ENCODE data around the gene TOR2A. TPM values are rescaled to one million over a fixed set of nuclear protein-coding genes. Genes with fewer than 3 reads are reported as not detected.

The TOR2A gene
- total and polyA plus RNA-seq, 9 donors: 2.8 to 12.6 (median 9.9) TPM

DNA sequence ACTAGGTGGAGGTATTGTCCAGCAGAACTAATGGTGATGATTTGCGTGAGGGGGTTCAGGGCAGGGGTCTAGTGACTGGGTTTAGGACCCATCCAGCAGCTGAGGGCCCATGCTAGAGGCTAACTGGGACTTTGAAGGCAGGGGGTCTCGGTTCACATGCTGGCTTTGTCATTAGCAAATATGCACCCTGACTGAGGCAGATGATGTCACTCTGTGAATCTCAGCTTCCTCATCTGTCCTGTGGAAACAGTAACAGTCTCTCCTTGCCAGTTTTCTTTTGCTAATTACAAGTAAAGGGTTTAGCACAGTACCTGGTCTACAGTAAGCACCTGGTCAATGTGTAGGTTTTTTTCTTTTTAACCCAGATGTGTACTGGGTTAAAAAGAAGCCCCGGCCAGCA is 38.2 kb upstream of the TOR2A start:
- Histone ChIP-seq H3K9me3 (no peaks in the 10 kb centered on the region), H3K4me3 (no peak overlapping the region), H3K27me3 (no peaks in the 10 kb centered on the region), H3K36me3 (no peaks in the 10 kb centered on the region), H3K4me1 (ENCODE audit: insufficient read depth) (peaks cover 7% of the 10 kb centered on the region), H3K27ac (no peak overlapping the region)
- TF ChIP-seq, protein P1, sequence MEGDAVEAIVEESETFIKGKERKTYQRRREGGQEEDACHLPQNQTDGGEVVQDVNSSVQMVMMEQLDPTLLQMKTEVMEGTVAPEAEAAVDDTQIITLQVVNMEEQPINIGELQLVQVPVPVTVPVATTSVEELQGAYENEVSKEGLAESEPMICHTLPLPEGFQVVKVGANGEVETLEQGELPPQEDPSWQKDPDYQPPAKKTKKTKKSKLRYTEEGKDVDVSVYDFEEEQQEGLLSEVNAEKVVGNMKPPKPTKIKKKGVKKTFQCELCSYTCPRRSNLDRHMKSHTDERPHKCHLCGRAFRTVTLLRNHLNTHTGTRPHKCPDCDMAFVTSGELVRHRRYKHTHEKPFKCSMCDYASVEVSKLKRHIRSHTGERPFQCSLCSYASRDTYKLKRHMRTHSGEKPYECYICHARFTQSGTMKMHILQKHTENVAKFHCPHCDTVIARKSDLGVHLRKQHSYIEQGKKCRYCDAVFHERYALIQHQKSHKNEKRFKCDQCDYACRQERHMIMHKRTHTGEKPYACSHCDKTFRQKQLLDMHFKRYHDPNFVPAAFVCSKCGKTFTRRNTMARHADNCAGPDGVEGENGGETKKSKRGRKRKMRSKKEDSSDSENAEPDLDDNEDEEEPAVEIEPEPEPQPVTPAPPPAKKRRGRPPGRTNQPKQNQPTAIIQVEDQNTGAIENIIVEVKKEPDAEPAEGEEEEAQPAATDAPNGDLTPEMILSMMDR (IDR thresholded peaks at IDR 0.05): no peak
- TF ChIP-seq EP300 (IDR thresholded peaks at IDR 0.05) (no peak), POLR2A (IDR thresholded peaks at IDR 0.05) (no peak)
- intact Hi-C loops (cut with DNase I): no loop called here
- no peak for DNase-seq
- WGBS, 3 donors: 92 to 95% (median 92%) methylated on average over 3 of the region's 3 CpGs

DNA sequence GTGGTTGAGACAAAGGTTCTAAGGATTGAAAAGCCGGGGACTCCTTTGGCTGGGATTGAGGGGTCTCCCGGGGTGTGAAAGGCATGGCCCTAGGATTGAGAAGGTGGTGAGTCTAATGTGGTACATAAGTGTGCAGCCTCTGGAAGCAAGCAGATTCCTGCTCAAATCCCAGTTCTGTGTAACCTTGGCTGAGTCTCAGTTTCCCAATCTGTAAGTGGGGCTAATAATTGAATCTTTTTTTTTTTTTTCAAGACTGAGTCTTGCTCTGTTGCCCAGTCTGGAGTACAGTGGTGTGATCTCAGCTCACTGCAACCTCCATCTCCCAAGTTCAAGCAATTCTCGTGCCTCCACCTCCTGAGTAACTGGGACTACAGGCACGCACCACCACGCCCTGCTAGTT is 37.5 kb upstream of the TOR2A start:
- DNase-seq: no peak
- Histone ChIP-seq H3K36me3 (no peaks in the 10 kb centered on the region), H3K4me1 (ENCODE audit: insufficient read depth) (peaks cover 7% of the 10 kb centered on the region), H3K27me3 (no peaks in the 10 kb centered on the region), H3K9me3 (no peaks in the 10 kb centered on the region), H3K27ac (no peak overlapping the region), H3K4me3 (no peak overlapping the region)
- 93 to 94% (median 93%) methylated on average over 5 of the region's 5 CpGs for WGBS, 3 donors
- TF ChIP-seq POLR2A (IDR thresholded peaks at IDR 0.05): no peak
- TF ChIP-seq, protein P1 (IDR thresholded peaks at IDR 0.05): no peak
- no peak for TF ChIP-seq EP300 (IDR thresholded peaks at IDR 0.05)
- intact Hi-C loops (cut with DNase I): no loop called here

DNA sequence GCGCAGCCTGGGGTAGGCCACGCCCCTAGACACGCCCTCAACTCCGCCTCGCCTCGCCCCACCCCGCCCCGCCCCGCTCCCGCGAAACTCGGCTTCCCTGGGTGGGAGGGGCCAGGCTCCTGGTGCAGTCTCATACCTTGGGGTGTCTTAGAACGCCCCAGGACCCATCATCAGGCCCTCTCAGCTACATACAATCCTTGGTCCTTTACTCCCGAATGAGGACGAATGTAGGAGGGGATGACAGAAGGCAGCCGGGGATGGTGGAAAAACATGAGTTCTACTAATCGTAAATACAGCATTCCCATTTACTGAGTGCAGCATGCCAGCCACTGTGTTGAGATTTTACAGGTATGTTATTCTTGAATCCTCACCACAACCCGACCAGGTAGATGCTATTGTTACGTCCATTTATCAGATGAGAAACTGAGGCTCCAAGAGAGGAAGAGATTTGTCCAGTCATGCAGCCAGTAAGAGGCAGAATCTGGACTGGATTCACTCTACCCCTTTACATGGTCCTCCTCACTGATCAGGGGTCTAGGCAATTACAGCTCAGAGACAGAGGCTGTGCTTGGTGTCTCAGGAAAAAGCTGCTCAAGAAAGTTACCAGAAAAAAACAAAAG is 36.6 kb upstream of the TOR2A start:
- peaks cover 7% of the 10 kb centered on the region for H3K4me1 ChIP-seq (ENCODE audit: insufficient read depth)
- intact Hi-C loops (cut with DNase I): no loop called here
- no peak for DNase-seq
- peak overlapping the region in 1 of 2 donors; percentile 26 for H3K27ac ChIP-seq
- H3K27me3 ChIP-seq: no peaks in the 10 kb centered on the region
- TF ChIP-seq POLR2A (IDR thresholded peaks at IDR 0.05): no peak
- TF ChIP-seq, protein P1 (IDR thresholded peaks at IDR 0.05): no peak
- TF ChIP-seq EP300 (IDR thresholded peaks at IDR 0.05): no peak
- WGBS, 3 donors: 2 to 5% (median 2%) methylated on average over 17 to 19 of the region's 19 CpGs
- H3K36me3 ChIP-seq: no peaks in the 10 kb centered on the region
- no peaks in the 10 kb centered on the region for H3K9me3 ChIP-seq
- H3K4me3 ChIP-seq: peak overlapping the region; percentile 50

DNA sequence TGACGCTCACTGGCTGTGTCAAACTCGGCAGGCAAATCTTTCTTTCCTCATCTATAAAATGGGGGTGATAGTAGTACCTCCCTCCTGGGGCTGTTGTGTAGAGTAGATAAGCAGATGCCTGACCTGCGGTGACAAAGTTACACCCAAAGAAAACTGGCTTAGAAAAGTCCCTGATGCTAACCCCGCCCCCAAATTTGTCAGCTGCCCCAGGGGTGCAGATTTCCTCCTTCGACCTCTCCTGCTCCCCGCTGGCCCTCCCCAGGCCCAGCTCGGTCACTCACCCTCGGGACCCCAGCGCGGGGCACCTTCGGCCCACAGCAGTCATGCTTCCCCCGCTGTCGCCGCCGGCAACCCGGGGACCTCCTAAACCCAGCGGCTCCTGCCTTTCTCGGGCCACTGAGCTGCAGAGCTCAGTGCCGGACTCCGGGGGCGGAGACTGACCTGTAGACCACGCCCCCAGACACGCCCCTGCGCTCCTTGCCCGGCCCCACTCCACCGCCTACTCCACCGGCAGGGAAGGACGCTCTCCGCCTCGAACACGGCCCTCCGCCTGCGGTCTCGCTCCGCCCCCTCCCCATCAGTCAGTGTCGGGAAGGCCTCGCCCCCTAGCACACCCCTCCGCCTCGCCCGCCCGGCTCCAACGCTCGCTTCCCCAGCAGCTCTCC is 35.9 kb upstream of the TOR2A start:
- H3K27me3 ChIP-seq: no peaks in the 10 kb centered on the region
- H3K36me3 ChIP-seq: no peaks in the 10 kb centered on the region
- TF ChIP-seq, protein P1 (IDR thresholded peaks at IDR 0.05): no peak
- TF ChIP-seq POLR2A (IDR thresholded peaks at IDR 0.05) (no peak), EP300 (IDR thresholded peaks at IDR 0.05) (no peak)
- intact Hi-C loops (cut with DNase I): no loop called here
- peaks cover 7% of the 10 kb centered on the region for H3K4me1 ChIP-seq (ENCODE audit: insufficient read depth)
- H3K9me3 ChIP-seq: no peaks in the 10 kb centered on the region
- H3K27ac ChIP-seq: peak overlapping the region in 1 of 2 donors; percentile 26
- peak; percentile 99 for DNase-seq
- peak overlapping the region; percentile 50 for H3K4me3 ChIP-seq
- 3 to 5% (median 4%) methylated on average over 40 to 43 of the region's 43 CpGs for WGBS, 3 donors

Measured in ovary (tissue), 9 donors.